Glomerular visceral epithelial cell (primary cell): ENCODE results near the gene FABP3.
"Not testable (repeated sequence)": the region's sequence is repeated elsewhere in the genome, so short reads cannot be mapped to it uniquely, and the experiment has no call there.

Source experiments
- DNase-seq: peaks from one replicate; pipeline ENCODE4 v3.0.0-alpha.2; 2016; ENCODE audit errors: extremely low spot score

The FABP3 gene

GRCh38 chr1:31398246-31398645 lies 25.4 kb upstream of the FABP3 start:
- DNase-seq = no peak

- DNase-seq = peak; percentile 41
These were observed 24.7 kb upstream of the FABP3 start for GRCh38 chr1:31397360-31398095.

GRCh38 chr1:31396633-31397351 lies 23.9 kb upstream of the FABP3 start:
- peak; percentile 43 for DNase-seq

GRCh38 chr1:31394584-31395193 lies 21.8 kb upstream of the FABP3 start:
- peak; percentile 87 for DNase-seq

GRCh38 chr1:31393463-31393862 lies 20.6 kb upstream of the FABP3 start:
- no peak for DNase-seq

- DNase-seq = no peak
These were observed 17.2 kb upstream of the FABP3 start for GRCh38 chr1:31390071-31390470.

- no peak for DNase-seq
These were observed 16.7 kb upstream of the FABP3 start for GRCh38 chr1:31389616-31390015.

- DNase-seq = peak; percentile 48
These were observed 14.7 kb upstream of the FABP3 start for GRCh38 chr1:31387612-31388011.

GRCh38 chr1:31386576-31387243 lies 13.8 kb upstream of the FABP3 start:
- DNase-seq = not testable (repeated sequence)

GRCh38 chr1:31383967-31384366 lies 11.1 kb upstream of the FABP3 start:
- no peak for DNase-seq

- DNase-seq = no peak
These were observed 9.6 kb upstream of the FABP3 start for GRCh38 chr1:31382379-31382989.

GRCh38 chr1:31381394-31382294 lies 8.8 kb upstream of the FABP3 start:
- no peak for DNase-seq

- no peak for DNase-seq
These were observed 7.3 kb upstream of the FABP3 start for GRCh38 chr1:31380181-31380580.

GRCh38 chr1:31378001-31378400 lies 5.1 kb upstream of the FABP3 start:
- no peak for DNase-seq

- peak; percentile 27 for DNase-seq
These were observed 4.5 kb upstream of the FABP3 start for GRCh38 chr1:31377364-31377863.

GRCh38 chr1:31376375-31377134 lies 3.7 kb upstream of the FABP3 start:
- DNase-seq = peak; percentile 90

GRCh38 chr1:31374511-31375196 lies 1.8 kb upstream of the FABP3 start:
- DNase-seq = peak; percentile 54

GRCh38 chr1:31373897-31374486 lies 1.1 kb upstream of the FABP3 start:
- DNase-seq = no peak

- no peak for DNase-seq
These were observed 173 bp downstream of the FABP3 start for GRCh38 chr1:31372751-31373055.
